Natural killer cell treated with Interleukin-12 subunit alpha and Interleukin-12 subunit beta and Interleukin-15 and Interleukin-18, amount 100 ng/mL, for 72 hours (primary cell): ENCODE results near the gene ARHGEF38. TPM values are rescaled to one million over a fixed set of nuclear protein-coding genes. Genes with fewer than 3 reads are reported as not detected.

Experiments
- ATAC-seq, 2 donors: fragments of 150-1000 bp; cut with Tn5 transposase in 1 of 2; sonication (Bioruptor Pico), chemical (Tn5 transposase) in 1 of 2; 2 replicates each; pipeline ENCODE4 v1.10.0; 2021
- DNase-seq: peaks from one replicate; pipeline ENCODE4 v3.0.0; 2022; ENCODE audit warnings: low spot score
- H3K27ac Mint-ChIP-seq, 2 donors: 1 replicate in 1 of 2; 2 replicates in 1 of 2; pipeline ENCODE4 v1.8.0; 2022; ENCODE audit warnings: mixed read lengths in 2 of 2, mild to moderate bottlenecking in 1 of 2, moderate library complexity in 1 of 2
- H3K27me3 Mint-ChIP-seq, 2 donors: 1 replicate in 1 of 2; 2 replicates in 1 of 2; pipeline ENCODE4 v1.8.0; 2022; ENCODE audit warnings: mixed read lengths in 2 of 2
- H3K36me3 Mint-ChIP-seq: one replicate; pipeline ENCODE4 v1.8.0; 2022; ENCODE audit warnings: mixed read lengths
- H3K4me1 Mint-ChIP-seq, 2 donors: 1 replicate in 1 of 2; 2 replicates in 1 of 2; pipeline ENCODE4 v1.8.0; 2022; ENCODE audit warnings: low read depth in 2 of 2, mixed read lengths in 2 of 2, mild to moderate bottlenecking in 1 of 2
- H3K4me3 Mint-ChIP-seq: one replicate; pipeline ENCODE4 v1.8.0; 2022; ENCODE audit warnings: mixed read lengths
- H3K9me3 Mint-ChIP-seq: 2 replicates; pipeline ENCODE4 v1.8.0; 2022; ENCODE audit warnings: mixed read lengths
- total RNA-seq, 2 donors: library from RNA; stranded (reverse); gene quantifications; one replicate each; pipeline ENCODE4 v1.2.3, GENCODE V29; 2022

Gene ARHGEF38, protein sequence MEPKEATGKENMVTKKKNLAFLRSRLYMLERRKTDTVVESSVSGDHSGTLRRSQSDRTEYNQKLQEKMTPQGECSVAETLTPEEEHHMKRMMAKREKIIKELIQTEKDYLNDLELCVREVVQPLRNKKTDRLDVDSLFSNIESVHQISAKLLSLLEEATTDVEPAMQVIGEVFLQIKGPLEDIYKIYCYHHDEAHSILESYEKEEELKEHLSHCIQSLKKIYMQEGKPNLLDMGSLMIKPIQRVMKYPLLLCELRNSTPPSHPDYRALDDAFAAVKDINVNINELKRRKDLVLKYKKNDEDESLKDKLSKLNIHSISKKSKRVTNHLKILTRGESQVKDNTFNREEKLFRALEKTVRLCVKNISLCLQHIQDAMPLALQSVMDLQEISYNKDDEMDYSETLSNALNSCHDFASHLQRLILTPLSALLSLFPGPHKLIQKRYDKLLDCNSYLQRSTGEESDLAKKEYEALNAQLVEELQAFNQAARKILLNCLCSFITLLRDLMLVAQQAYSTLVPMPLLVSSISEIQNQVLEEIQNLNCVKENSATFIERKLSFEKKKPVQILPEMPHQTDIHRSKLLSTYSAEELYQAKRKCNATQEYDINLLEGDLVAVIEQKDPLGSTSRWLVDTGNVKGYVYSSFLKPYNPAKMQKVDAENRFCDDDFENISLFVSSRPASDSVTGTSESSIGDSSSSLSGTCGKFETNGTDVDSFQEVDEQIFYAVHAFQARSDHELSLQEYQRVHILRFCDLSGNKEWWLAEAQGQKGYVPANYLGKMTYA
- total RNA-seq, result not detected

DNA sequence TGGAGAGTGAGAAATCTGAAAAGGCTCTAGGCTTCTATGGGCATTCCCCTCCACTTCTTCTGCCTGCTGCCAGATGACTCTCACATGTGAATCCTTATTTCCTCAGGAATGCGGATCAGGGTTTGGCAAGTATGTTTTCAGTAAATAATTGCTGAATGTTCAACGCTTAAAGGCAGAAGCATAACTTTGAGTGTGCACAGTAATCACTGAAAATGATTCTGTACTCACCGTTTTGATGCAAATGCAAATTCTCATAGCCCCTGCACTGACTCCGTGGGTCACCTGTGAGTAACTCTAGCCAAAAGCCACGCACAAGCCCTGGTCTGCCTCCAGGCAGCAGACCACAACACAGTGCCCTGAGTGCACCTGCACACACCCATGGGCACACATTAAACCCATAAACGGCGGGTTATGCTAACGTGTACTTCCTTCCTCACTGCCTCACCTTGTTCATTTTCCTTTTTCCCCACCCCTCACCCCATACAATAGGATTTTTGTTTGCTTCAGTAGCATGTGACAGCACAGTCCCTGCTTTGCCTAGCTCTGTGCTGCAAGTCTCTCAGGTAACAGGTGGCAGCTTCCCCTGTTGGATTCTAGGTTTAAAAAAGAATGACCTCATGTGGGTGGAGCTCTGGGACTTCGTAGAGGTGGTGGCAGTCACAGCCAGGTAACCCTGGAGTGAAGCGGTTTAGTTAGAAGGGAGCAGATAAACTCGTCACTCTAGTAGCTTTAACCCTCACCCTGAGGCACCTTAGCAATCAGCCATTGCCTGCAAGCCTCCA, at the start of gene ARHGEF38:
Gene ARHGEF38 (plus strand): TSS at position 656 of the 782 bp plus-strand sequence. CDS start 146 bp downstream, outside the sequence.
- H3K4me3 Mint-ChIP-seq, result no peak within 1 kb of the TSS
- H3K9me3 Mint-ChIP-seq, result no peaks in the 10 kb centered on the region
- H3K4me1 Mint-ChIP-seq, result no peaks in the 10 kb centered on the region
- DNase-seq (no peak), ATAC-seq (peak; percentile 13 to 43)
- H3K27ac Mint-ChIP-seq, result no peak within 1 kb of the TSS
- peaks cover 8 to 15% of the 10 kb centered on the region in 2 donors for H3K27me3 Mint-ChIP-seq
- H3K36me3 Mint-ChIP-seq, result no peaks in the 10 kb centered on the region

DNA sequence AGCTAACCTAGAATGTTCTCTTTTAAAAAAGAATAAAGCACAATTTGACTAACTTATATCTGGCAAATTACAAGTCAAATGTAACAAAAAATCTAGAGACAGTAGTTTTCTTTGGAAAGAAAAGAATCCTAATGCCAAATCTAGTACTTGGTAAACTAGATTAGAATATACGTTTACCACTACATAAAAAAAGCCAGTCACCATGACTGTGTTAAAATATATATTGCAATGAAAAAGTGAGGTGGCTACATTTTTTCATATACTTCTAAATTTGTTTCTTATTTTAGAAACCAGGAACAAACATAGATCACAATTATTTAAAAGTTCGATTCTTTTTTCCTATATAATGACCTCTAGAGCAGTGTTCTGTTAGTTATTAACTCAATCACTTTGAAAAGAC, 48.9 kb upstream of the ARHGEF38 start:
- Mint-ChIP-seq H3K27me3 (peaks cover 2 to 6% of the 10 kb centered on the region in 2 donors), H3K27ac (no peak overlapping the region), H3K9me3 (no peaks in the 10 kb centered on the region), H3K4me1 (no peaks in the 10 kb centered on the region), H3K36me3 (no peaks in the 10 kb centered on the region), H3K4me3 (no peak overlapping the region)
- ATAC-seq, result no peak
- DNase-seq, result no peak

DNA sequence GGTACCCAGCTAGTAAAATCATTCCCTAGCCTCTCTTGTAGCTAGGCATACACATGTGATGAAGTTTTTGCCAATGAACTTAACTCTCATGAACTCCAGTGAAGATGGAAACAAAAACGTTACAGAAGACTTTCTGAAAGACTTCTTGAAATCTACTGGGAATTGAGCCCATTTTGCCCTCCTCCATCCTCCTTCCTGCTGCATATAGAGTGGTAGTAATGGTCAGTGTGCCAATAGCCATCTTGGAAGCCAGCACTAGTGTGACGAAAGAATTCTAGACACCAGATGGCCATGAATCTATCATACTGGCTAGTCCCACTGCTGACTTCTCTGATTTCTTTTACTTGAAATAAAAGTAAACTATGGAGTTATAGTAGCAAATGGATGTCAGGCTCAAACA, 47.7 kb upstream of the ARHGEF38 start:
- H3K9me3 Mint-ChIP-seq, result no peaks in the 10 kb centered on the region
- DNase-seq (no peak), ATAC-seq (no peak)
- no peak overlapping the region for H3K27ac Mint-ChIP-seq
- no peaks in the 10 kb centered on the region for H3K36me3 Mint-ChIP-seq
- H3K27me3 Mint-ChIP-seq, result peaks cover 2 to 6% of the 10 kb centered on the region in 2 donors
- H3K4me1 Mint-ChIP-seq, result no peaks in the 10 kb centered on the region
- H3K4me3 Mint-ChIP-seq, result no peak overlapping the region

DNA sequence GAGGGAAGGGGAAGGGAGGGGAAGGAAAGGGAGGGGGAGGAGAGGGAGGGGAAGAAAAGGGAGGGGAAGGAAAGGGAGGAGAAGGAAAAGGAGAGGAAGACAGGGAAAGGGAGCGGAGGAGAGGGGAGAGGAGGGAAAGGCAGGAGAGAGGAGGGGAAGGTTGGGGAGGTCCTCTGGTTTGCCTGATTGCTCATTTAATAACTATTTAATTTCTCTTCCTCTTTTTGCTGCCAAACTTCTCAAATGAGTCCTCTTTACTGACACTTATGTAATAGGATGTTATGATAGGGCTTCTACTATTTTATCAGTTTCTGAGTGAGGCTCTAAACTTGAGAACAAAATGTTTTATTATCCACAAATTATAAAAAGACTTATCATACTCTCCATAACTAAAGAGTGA, 43.1 kb upstream of the ARHGEF38 start:
- Mint-ChIP-seq H3K4me1 (no peaks in the 10 kb centered on the region), H3K27ac (no peak overlapping the region), H3K27me3 (peaks cover 17 to 18% of the 10 kb centered on the region in 2 donors), H3K9me3 (peaks cover 4% of the 10 kb centered on the region), H3K4me3 (no peak overlapping the region), H3K36me3 (no peaks in the 10 kb centered on the region)
- ATAC-seq, result no peak
- no peak for DNase-seq

DNA sequence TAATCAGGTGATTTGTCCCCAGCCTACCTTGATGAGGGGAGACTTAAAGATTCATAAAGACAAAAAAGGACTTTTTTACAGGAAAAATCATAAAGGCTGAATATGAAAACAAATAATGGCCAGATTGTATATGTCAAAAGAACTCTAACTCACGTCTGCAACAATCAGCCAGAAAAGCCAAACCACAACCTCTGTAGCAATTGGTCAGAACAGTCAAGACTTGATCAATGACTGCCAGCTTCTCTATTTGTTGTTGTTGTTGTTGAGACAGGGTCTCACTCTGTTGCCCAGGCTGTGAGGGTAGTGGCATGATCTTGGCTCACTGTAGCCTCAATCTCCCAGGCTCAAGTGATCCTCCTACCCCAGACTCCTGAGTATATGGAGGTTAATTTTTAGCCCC, 42.7 kb upstream of the ARHGEF38 start:
- H3K4me1 Mint-ChIP-seq, result no peaks in the 10 kb centered on the region
- no peak overlapping the region for H3K27ac Mint-ChIP-seq
- no peaks in the 10 kb centered on the region for H3K36me3 Mint-ChIP-seq
- ATAC-seq, result no peak
- DNase-seq, result no peak
- H3K4me3 Mint-ChIP-seq, result no peak overlapping the region
- H3K9me3 Mint-ChIP-seq, result peaks cover 4% of the 10 kb centered on the region
- H3K27me3 Mint-ChIP-seq, result peaks cover 17 to 19% of the 10 kb centered on the region in 2 donors

DNA sequence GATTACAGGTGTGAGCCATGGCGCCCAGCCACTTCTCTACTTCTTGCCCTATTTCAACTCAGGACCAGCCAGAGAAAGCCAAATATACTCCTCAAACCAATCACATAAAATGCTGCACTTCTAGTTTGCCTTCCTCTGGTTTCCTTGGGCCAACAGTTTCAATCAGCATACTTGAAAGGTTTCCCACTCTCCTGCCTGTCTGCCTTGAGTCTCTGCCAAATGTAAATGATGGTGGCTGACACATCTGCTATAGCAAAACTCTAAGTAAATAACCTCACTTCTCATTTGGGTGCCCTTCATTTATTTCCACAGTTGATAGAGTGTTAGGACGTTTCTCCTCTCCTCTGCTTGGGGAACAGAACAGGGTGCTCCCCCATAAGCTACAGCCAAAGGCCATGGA, 42.2 kb upstream of the ARHGEF38 start:
- Mint-ChIP-seq H3K27me3 (peaks cover 19 to 20% of the 10 kb centered on the region in 2 donors), H3K4me1 (no peaks in the 10 kb centered on the region), H3K9me3 (peaks cover 4% of the 10 kb centered on the region), H3K36me3 (peaks cover 1% of the 10 kb centered on the region), H3K4me3 (no peak overlapping the region), H3K27ac (no peak overlapping the region)
- ATAC-seq (no peak), DNase-seq (no peak)

DNA sequence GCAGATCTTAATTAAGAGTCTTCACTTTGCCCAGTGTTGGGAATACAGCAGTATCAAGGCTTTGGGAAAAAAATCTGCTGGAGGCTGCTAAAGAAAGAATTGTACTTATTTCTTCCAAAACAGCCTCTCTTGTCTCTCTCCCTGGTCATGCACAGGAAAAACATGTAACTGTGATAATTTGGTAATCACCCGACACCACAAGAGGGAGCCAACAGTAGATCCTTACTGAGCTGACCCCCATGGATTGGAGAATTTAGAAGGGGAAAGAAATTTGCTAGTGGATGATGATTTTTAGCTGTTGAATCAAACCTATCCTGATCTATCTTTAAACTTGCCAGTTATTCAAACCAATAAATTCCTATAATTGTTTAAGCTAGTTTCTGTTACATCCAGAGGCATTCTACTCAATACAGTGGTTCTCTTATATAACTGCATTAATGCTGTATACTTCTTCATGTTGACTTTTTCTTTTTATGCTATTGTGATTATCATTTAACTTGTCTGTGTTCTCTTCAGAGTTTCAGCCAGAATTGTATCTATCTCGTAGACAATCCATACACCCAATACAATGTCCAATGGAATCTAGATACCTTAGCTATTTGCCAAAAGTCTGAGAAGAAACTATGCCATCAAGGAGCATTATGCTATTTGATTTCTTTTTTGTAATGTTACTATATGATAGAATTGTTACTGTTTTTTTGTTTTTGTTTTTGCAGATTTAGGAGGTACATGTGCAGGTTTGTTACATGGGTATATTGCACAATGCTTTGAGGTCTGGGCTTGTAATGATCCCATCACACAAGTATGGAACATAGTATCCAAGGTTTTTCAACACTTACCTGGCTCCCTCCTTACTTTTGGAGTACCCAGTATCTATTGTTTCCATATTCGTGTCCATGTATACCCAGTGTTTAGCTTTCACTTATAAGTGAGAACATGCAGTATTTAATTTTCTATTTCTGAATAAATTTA, 31.3 kb upstream of the ARHGEF38 start:
- Mint-ChIP-seq H3K27me3 (peaks cover 3 to 24% of the 10 kb centered on the region in 2 donors), H3K4me1 (no peaks in the 10 kb centered on the region), H3K4me3 (no peak overlapping the region), H3K27ac (no peak overlapping the region), H3K36me3 (no peaks in the 10 kb centered on the region), H3K9me3 (no peaks in the 10 kb centered on the region)
- DNase-seq (no peak), ATAC-seq (no peak)

DNA sequence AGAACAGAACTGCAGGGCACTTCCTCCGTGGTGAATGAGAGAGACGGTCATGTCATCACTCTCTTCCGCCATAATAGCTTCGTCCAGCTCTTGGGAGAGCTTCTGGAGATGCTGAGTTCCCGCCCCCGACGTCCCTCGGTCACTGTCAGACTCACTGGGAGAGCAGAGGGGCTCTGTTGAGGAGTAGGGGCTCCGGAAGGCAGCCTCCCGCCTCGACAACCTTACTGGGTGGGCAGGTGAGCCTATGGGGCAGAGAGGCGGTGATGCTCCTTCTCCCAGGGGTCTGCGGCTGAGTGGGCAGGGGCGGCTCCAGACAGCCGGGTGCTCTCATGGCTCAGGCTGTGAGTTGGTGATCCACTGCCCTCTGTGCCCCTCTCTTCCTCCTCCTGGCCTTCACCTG, 25.8 kb upstream of the ARHGEF38 start:
- H3K36me3 Mint-ChIP-seq, result no peaks in the 10 kb centered on the region
- no peak overlapping the region for H3K27ac Mint-ChIP-seq
- peaks cover 14 to 44% of the 10 kb centered on the region in 2 donors for H3K27me3 Mint-ChIP-seq
- no peaks in the 10 kb centered on the region for H3K9me3 Mint-ChIP-seq
- H3K4me1 Mint-ChIP-seq, result no peaks in the 10 kb centered on the region
- no peak overlapping the region for H3K4me3 Mint-ChIP-seq
- ATAC-seq, result peak in 1 of 2 donors; percentile 31
- no peak for DNase-seq

DNA sequence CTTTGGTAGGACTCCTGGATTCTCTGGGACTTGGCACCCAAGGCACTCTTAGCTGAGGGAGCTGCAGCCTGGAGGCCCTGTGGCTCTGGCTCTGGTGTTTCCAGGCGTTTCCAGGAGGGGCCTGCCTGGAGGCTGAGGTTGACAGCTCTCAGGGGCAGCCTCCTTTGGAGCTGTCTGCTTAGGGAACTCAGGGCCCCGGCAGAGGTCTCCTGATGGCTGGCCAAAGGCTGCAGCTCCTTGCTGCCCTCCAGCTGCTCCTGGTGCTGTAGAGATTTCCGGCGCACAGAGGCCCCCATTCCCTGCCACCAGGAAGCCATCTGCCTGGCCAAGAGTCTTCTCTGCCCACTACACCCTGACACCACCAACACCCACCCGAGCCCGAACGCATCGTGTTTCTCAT, 25.3 kb upstream of the ARHGEF38 start:
- no peaks in the 10 kb centered on the region for H3K4me1 Mint-ChIP-seq
- DNase-seq (no peak), ATAC-seq (peak in 1 of 2 donors; percentile 13)
- no peaks in the 10 kb centered on the region for H3K36me3 Mint-ChIP-seq
- H3K27me3 Mint-ChIP-seq, result peaks cover 14 to 44% of the 10 kb centered on the region in 2 donors
- H3K9me3 Mint-ChIP-seq, result no peaks in the 10 kb centered on the region
- no peak overlapping the region for H3K27ac Mint-ChIP-seq
- no peak overlapping the region for H3K4me3 Mint-ChIP-seq

DNA sequence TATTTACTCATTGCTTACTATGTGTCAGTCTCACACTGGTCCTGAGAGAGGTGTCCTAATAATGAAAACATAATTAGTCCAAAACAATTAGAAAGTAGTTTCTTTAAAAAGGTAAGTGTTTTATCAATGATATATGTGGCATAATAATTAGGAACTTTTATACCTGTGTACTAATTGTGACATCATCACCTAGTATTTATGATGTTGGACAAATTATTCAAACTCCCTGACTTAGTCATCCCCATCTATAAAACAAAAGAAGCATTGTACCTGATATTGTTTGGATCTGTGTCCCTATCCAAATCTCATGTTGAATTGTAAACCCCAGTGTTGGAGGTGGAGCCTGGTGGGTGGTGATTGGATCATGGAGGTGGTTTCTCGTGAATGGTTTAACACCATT, 15.8 kb upstream of the ARHGEF38 start:
- Mint-ChIP-seq H3K4me3 (no peak overlapping the region), H3K27me3 (peaks cover 0 to 21% of the 10 kb centered on the region in 2 donors), H3K36me3 (no peaks in the 10 kb centered on the region), H3K9me3 (no peaks in the 10 kb centered on the region), H3K4me1 (no peaks in the 10 kb centered on the region), H3K27ac (no peak overlapping the region)
- ATAC-seq (no peak), DNase-seq (no peak)

DNA sequence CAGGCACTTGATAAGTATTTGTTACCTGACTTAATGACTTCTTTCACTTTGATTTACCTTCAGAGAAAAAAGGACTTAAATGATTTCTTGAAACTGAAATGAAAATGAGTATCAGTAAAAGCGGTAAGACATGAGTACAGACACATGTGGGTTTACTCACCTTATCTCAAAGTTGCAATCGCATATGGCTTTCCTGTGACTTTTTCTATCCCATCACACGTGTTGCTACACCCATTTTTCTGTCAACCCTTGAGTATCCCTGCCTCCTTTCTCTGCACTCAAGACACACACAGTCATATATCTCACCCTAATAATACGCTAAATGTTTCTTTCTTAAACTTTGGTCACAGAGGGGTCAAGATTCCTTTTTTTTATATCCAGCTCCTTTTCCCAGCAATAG, 11.0 kb upstream of the ARHGEF38 start:
- no peaks in the 10 kb centered on the region for H3K9me3 Mint-ChIP-seq
- no peak for DNase-seq
- no peaks in the 10 kb centered on the region for H3K36me3 Mint-ChIP-seq
- H3K27ac Mint-ChIP-seq, result no peak overlapping the region
- no peak overlapping the region for H3K4me3 Mint-ChIP-seq
- no peak for ATAC-seq
- H3K4me1 Mint-ChIP-seq, result no peaks in the 10 kb centered on the region
- peaks cover 2 to 16% of the 10 kb centered on the region in 2 donors for H3K27me3 Mint-ChIP-seq

DNA sequence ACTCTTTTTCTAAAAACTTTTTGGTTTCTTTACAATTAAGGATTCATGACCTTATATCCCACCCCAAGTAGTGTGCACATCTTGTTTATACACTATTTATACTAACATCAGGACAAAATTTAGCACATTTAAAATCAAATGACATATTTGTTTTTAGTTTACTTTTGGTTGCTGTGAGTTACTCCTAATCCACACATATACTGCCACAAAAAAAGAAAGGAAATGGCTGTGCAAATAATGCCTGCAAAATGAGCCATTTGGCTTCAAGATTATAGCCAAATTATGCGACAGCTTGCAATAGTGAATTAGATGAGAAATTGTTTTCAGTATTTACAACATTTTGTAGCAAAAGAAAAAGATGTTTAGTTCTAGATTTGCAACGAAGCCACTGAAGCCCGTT, 10.4 kb upstream of the ARHGEF38 start:
- no peaks in the 10 kb centered on the region for H3K9me3 Mint-ChIP-seq
- H3K36me3 Mint-ChIP-seq, result no peaks in the 10 kb centered on the region
- peaks cover 2 to 12% of the 10 kb centered on the region in 2 donors for H3K27me3 Mint-ChIP-seq
- DNase-seq, result no peak
- no peaks in the 10 kb centered on the region for H3K4me1 Mint-ChIP-seq
- H3K27ac Mint-ChIP-seq, result no peak overlapping the region
- H3K4me3 Mint-ChIP-seq, result no peak overlapping the region
- no peak for ATAC-seq

DNA sequence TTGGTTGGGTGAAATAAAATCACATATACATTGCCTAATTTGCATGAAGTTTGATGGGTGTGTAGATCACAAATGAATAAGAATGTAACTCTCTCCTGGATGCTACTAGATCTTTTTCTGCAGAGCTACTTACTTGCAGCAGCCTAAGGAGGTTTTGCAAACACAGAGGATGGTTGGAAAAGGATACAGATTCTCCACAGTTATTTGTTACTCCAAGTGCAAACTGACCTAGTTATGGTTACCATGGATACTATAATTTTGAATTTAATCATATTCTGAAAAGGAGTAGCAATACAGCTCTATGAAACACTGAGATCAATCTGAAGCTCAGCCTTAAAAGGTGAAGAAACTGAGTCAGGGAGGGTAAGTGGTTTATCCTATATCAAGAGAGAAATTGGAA, 9.1 kb upstream of the ARHGEF38 start:
- Mint-ChIP-seq H3K27ac (no peak overlapping the region), H3K27me3 (peaks cover 2 to 8% of the 10 kb centered on the region in 2 donors), H3K36me3 (no peaks in the 10 kb centered on the region), H3K4me1 (no peaks in the 10 kb centered on the region), H3K9me3 (no peaks in the 10 kb centered on the region), H3K4me3 (no peak overlapping the region)
- DNase-seq (no peak), ATAC-seq (no peak)
